CD4-positive, alpha-beta T cell treated with Interleukin-6 for 4 hours (primary cell): ENCODE measurements around the gene HNMT.
"Not testable (repeated sequence)": the region's sequence is repeated elsewhere in the genome, so short reads cannot be mapped to it uniquely, and the experiment has no call there.

Source experiments
- DNase-seq: peaks from one replicate; pipeline ENCODE4 v3.0.0-alpha.2; 2020; ENCODE audit warnings: mixed read lengths

The HNMT gene

DNA sequence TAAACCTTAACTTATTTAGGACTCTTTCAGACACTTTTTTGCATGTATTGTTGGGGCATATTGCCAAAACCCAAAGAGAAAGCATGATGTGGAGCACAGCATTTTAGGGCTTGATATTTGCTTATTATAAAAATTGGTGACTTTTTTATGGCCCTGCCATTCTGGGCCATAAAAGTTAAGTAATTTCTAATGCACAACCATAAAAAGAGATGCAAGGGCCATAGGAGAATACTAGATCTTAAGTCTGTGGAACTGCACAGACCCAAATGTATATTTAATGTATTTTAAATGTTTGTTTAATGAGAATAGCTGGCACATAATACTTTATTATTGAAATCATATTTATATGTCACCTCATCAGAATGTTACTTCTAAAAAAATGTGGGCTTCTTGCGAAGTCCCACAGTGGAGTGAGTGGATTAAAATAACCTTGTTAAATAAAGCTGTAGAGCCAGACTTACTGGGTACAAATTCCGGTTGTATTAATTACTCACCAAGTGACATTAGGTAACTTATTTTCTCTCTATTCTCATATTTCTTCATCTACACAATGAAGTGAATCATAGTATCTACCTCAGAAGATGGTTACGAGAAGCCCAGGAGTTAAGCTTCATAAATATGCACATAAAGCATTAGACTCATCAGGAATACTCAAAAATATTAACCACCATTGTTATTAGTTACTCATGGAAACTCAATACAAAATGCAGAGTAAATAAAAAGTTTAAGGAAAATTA, 52.2 kb downstream of the HNMT start:
- no peak for DNase-seq

DNA sequence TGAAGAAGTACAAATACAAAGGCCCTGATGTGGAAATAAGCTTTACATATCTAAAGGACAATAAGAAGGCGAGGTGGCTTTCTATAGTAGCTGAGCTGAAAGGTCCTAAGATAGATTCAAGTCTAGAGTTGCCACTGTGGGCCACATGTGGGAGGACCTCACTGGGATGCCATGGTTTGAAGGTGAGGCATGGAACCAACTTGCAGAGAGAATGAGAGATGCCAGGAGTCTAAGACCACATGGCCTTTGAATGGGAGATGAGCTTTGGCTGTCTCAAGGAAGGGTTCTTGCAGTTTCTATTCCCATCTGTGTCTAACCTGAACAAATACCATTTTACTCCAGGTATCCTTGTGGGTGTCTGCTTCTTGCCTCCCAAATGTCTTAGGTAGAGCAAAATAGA, 53.6 kb downstream of the HNMT start:
- no peak for DNase-seq

DNA sequence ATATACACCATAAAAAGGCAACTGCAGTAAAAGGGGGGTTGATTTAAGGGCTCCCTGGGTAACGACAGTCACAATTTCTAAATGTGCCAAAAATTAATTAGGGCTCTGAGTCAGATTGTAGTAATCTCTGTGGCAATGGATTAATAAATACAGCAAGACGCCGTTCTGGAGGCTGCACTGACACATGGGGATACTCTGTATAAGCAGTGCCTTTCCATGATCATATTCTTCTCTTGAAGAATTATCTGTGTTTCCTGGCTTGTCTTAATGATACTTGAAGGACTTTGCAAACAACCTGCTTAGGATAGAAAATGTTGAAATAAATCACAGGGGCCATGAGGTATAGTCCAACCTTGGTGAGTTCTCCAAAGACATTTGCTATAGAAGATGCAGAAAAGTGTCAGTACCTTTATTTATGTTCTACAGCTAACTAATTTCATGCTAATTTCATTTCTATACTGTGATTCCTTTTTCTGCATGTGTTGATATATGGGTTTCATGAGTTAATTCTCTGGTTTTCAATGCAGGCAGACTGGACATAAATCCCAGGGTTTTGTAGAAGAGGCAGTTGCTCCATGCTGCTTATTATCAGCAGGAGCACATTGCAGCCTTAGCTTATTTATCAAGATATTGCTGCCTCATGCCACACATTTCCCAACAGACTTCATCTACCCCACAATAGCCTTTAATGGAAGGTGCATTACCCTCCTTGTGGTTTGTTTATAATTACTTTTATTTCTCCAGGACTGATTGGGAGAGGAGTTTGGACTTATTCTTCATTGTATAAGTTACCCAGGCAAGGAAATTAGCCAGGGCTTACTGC, 54.8 kb downstream of the HNMT start:
- no peak for DNase-seq

DNA sequence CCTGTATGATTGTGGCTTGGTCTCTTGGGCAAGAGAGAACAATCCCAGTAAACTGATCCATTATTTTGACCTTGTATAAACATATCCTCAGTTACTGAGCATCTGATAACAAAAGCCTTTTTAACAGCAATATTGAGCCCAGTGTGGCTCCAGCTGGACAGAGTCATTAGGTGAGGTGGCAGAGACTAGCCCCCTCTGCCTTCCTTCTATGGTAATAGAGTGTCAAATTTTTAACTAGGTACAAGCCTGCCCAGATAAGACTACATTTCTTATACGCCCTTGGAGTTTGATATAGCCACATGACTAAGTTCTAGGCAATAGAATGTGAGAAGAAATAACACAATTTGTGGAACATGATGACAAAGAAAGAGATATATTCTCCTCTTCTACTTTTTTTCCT, 56.2 kb downstream of the HNMT start:
- no peak for DNase-seq

DNA sequence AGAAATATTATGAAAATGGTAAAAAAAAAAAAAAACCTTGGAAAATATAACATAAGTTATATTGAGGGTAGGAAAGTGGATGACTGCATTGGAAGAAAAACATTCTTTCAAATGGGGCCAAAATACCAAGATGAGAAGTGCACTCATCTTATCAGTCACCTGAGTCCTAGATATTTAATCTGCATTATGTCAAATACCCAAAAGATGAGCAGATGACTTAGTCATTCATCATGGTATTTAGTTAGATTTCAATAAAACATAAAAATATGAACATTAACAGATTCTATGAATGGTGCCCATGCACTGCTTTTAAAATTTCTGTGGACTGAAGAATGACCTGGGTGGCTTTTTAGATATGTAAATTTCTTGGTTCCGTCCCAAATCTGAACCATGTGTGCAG, 56.9 kb downstream of the HNMT start:
- no peak for DNase-seq

DNA sequence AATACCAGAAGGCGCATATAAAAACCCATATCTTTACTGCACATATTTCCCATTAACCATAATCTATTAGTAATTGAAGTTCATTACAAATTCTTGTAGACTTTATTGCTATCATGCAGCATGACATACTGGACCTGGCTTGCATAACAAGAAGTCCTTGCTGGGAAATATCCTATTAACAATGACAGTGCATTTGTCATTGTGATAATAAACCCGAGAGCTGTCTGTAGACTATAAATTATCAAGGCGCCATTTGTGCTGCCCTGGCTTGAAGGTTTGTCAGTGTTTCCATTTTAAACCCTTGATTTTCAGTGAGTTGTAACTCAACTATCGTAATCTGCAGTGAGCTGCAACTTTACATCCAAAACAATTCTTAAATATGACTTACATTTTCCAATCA, 59.0 kb downstream of the HNMT start:
- no peak for DNase-seq

DNA sequence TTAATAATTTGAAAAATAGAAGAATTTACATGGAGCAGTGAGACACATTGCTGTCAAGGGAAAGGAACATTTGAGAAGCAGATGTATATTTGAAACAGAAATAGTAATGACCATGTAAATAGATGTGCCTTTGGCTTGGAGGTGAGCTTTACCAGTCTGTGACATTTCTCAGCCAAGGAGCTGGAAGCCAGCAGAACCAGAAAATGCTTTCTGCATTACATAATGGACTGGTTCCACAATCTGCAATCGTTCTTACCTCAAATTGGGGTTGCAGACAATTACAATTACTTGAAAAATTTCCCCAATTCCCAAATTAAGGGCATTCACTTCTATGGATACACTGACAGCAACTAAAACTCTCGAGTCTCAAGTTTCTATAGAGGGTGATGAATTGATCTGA, 59.7 kb downstream of the HNMT start:
- DNase-seq: no peak

DNA sequence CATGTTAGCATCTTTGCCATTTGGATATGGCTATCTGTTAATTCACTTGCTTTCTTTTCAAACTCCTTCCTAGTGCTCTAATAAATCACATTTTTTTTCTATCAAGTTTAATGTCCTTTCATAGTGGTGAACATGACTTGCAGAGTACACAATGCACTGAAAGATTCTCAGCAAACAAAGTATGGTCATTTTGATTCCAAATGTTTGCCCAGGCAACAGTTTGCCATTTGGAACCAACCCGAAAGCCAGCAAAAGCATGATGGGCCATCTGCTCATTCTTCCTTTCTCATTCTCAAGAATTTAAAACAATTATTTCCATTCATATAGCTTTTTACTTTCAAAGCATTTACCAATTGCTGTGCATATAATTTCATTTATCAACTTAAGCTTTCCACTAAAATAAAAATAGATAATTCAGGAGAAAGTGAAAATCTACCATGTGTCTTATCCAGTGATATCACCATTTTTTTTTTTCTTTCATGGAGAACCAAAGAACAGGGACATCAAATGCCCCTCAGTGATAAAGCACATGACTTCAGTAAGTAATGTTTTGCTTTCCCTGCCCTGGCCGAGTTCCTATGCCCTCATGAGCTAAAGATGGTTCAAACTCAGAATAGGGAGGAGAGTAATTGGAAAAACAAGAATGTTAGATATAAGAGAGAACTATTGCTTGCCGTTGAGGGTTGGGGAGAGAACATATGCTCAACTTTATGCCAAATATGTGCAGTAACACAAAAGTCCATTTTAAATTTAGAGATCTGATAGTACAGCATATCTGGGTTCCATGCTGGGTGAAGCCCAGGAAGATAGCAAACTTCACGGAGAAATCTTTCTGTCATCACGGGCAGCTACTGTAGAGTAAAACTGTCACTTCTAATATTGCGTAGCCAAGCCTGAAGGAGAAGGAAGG, 62.1 kb downstream of the HNMT start:
- DNase-seq: no peak

DNA sequence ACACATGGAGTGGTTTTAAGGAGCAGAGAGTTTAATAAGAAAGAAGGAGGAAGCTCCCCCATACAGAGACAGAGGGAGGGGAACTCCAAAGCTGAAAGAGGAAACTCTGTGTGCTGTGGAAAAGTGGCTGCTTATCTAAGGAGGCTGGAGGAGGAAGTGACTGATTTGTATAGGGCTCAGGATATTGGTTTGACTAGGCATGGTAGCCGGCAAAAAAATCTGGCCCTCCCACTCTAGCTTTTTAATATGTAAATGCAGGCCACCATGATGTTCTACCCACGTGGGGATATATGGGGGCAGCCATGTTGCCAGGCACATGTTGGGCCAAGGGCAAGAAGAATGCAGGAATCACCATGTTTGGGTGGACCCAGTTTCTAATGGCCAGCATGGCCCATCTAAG, 64.3 kb downstream of the HNMT start:
- DNase-seq: no peak

DNA sequence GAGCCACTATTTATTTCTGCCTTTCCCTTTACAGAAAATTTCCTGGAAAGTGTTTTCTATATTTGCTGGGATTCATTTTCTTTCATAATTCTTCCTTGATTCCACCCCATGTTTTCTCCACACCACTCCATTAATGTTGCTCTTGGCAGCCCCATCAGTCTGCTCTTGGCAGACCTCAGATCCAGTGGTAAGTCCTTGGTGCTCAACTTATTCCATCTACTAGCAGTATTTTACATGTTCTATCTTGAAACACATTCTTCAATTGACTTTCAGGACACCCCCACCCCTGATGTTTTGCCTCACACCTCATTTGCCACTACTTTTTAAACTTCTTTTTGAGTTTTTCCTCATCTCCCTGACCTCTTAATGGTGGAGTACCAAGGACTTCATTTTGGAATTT, 65.0 kb downstream of the HNMT start:
- no peak for DNase-seq

DNA sequence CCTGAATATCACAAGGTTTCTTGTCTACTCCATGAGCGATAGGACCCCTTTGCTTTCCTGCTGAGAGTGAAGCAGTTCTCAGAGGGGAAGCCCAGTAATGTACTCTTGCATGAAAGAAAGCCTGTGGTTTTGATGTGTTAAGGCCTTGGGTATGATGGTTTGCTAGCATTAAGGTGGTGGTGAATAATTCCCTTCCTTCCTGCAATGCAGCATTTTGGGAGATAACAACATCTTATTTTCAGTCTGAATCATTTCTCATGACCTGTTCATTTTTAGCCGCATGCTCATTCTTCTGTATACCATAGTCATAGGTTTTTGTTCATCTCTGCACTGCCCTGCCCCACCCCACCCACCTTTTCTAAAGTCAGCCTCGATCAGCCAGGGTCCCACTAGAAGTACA, 66.2 kb downstream of the HNMT start:
- DNase-seq: no peak

DNA sequence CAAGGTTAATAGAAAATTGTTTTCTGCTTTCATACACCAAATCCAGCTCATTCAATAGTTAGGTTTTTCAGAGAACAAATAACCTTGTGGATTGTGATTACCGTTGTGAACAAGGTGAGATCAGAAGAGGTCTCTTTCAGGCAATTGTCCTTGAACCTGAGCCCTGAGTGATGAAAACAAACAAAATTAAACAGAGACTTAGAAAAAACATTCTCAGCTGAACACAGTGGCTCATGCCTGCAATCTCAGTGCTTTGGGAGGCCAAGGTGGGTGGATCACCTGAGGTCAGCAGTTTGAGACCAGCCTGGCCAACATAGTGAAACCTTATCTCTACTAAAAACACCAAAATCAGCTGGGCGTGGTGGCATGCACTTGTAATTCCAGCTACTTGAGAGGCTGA, 68.1 kb downstream of the HNMT start:
- DNase-seq: no peak

DNA sequence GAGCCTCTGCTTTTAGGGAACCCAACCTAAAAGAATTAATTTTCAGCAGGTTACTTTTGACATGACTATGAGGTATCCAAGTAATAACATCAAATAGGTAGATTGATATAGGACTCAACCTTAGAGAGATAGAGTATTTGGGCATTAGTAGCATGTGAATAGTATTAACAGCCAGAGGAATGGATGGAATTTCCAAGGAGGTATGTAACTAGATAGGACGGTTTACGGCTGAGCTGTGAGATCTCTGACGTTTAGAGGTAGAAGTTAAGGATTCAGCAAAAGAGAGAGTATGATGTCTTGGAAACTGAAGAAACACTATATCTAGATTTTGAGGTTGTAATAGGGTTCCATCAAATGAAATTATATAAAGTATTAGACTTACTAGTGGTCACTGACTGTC, 70.3 kb downstream of the HNMT start:
- DNase-seq: no peak

DNA sequence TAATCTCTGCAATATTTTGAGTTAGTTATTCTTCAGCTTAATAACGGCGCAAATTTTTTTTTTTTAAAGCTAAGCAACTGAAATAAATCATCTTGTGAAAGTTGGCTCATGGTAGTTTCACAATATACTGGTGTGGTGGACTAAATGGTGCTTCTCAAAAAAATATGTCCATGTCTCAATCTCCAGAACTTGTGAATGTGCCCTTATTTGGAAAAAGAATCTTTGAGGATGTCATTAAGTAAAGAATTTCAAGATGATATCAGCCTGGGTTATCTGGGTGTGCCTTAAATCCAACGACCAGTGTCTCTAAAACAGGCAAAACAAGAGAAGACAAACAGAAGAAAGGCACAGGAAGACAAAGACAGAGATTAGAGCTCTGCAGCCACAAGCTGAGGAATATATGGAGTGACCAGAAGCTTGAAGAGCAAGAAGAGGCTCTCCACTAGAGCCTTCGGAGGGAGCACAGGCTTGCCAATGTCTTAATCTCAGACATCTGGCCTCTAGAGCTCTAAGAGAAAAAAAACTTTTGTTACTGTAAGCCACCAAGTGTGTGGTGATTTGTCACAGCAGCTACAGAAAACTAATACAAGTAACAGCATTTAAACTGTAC, 71.4 kb downstream of the HNMT start:
- no peak for DNase-seq

DNA sequence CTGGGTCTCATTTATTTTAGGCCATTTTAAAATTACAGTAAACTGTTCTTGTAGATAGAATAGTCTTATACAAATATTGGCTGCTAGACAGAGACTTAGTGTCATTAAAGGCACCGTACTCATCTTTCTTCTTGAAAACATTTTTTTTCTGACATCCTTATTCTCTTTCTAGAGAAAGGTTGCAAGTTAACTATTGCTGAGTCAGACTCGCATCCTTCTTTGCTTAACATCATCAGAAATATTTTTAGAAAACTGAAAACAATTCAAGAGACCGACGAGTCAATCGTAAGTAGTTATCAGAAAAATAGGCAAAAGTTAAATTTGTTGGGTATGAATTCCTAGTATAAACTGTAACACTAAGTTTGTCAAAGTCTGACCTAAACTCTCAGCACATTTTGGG, 72.2 kb downstream of the HNMT start:
- DNase-seq: no peak

DNA sequence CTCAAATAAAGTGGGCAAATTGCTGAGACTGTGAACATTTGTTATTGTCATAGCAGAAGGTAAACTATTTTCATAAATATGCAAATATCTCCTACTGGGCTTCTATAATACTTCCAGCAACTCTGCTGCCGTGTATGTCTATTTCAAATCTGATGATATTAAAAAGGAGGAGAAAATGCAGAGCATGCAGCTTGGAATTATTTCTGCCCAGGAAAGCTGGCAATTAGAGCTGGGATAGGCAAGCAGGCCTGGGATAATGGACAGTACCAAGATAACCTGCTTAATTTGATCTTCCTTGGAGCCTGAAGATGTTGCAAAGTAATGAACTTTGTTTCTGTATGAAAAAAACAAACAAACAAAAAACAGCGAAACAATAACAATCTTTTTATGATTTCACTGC, 72.8 kb downstream of the HNMT start:
- DNase-seq: no peak

DNA sequence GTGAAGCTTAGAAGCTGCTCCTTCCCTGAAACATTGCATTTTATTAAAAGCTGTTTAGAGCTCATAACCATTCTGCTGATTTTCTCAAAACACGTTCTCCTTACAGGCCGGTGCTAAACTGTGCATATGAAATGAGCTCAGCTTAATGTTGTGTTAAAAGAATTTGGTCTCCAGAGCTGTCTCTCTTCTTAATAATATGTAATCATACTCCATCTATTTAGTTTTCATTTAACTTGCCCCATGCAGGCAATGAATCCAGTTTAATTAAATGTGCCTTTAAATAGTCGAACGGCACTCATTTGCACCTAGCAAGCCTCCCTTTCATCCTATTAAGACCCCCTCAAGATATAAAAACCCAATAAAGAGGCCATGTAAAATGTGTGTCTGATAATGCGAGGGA, 76.3 kb downstream of the HNMT start:
- DNase-seq: no peak

DNA sequence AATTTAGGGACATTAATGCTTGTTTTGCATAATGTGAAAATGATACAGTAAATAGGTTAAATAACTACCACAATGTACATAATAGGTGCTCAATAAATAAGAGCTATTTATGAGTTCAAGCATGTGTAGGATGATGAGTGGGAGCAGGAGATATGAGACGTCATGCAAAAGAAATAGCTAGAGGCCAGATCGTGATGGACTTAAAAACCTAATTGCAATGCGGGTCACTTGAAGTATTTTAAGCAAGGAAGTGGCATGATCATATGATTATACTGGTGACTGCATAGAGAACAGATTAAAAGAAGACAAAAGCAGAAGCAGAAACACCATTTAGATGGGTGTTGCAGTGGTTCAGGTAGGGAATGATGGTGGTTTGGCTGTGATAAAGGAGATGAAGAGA, 78.0 kb downstream of the HNMT start:
- DNase-seq: no peak

DNA sequence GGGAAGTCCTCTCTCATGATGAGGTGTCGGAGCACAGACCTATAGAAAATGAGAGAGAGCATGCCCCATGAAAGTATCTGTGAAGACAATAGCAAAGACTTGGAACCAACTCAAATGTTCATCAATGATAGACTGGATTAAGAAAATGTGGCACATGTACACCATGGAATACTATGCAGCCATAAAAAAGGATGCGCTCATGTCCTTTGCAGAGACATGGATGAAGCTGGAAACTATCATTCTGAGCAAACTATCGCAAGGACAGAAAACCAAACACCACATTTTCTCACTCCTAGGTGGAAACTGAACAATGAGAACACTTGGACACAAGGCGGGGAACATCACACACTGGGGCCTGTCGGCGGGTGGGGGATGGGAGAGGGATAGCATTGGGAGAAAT, 79.3 kb downstream of the HNMT start:
- not testable (repeated sequence) for DNase-seq

DNA sequence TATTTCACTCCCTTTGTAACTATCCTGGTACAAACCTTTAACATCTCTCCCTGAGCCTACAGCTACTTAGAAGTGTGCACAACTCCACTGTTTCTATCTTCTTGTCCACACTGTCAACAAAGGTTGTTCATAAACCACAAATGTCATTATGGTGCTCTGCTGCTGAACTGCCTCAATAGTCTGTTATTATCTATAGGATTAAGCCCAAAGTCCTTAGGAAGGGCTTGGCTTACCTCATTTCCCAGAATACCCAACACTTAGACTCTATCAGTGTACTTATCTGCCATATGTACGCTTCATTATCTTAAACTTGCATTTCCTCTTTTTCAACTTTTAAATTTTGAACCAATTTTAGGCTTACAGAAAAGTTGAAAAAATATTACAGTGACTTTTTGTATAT, 94.2 kb downstream of the HNMT start:
- no peak for DNase-seq

DNA sequence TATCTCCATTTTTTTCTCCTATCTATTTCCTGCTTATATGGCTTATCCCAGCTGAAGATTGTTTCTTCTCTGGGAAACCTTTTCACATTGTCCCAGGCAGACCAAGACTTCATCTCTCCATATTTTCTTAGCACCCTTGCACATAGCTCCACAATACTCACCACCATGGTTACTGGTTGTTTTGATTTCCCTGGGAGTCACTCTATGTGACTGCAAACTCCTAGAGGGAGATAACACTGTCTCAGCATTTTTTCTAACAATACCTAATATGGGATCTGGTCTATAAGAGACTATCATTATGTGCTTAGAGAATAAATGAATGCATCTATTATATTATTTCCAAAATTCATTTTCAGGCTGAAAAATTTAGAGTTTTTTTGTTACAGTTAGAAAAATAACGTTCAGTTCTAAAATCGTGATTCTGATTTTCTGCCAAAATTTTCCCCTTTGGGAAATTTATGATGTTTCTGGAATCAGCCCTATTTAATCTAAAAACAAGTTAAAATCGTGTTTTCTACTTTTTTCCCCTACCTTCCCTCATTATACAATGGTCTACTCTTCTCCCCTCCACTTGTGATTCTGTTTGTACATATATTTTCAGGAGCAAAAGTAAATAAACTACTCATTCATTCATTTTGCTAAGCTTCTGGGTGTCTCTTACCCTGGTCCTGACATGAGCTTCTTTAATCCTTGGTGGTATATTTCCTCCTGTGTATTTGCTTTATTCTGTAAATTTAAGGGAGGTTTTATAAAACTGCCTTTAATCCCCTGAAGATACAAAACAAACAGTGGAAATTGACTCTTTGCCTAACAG, 95.4 kb downstream of the HNMT start:
- no peak for DNase-seq

DNA sequence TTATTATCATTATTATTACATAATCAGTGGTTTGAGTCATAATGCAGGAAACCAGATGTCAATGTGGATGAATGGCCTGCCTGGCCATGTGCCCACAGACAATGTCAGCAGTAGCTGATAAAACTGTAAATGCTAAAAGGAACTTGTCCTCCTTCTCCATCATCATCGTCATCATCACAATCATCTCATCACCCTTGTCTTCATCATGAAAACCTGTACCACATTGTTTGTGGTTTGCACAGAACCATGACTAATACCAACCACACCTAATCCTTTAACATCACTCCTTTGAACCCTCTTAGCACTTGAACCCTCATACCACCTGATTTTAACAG, 96.0 kb downstream of the HNMT start:
- DNase-seq: no peak
